Gastrocnemius medialis (tissue), 4 donors: ENCODE results near the gene CHKA.

Experiments used
- CTCF ChIP-seq, 5 experiments: fragments of 450-650 bp in 3 of 5; fragments of 200-600 bp in 2 of 5; sonication (generic) in 2 of 5; IDR thresholded peaks in 4 of 5; conservative IDR thresholded peaks in 1 of 5; 1 replicate in 4 of 5; 2 replicates in 1 of 5; pipeline ENCODE4 v1.5.1; 2016 to 2019; ENCODE audit warnings: antibody characterized with exemption in 5 of 5, mild to moderate bottlenecking in 3 of 5, moderate library complexity in 3 of 5
- POLR2A ChIP-seq, 2 donors: fragments of 450-650 bp; IDR thresholded peaks; one replicate each; pipeline ENCODE4 v1.6.1; 2017; ENCODE audit warnings: antibody characterized with exemption in 2 of 2, mild to moderate bottlenecking in 2 of 2, moderate library complexity in 2 of 2

- TF ChIP-seq CTCF (IDR thresholded peaks at IDR 0.05 in 4 of 5, conservative IDR thresholded peaks at IDR 0.05 in 1 of 5): no peak
- no peak for TF ChIP-seq POLR2A (IDR thresholded peaks at IDR 0.05)
Measured at GRCh38 chr11:68168694-68169093, 47.5 kb upstream of the CHKA start.
